H1 (cell line): ENCODE measurements around the gene SLC16A9.
"Not testable (repeated sequence)": the region's sequence is repeated elsewhere in the genome, so short reads cannot be mapped to it uniquely, and the experiment has no call there.

Source experiments
- CHD1 ChIP-seq: IDR thresholded peaks from 2 replicates; pipeline ENCODE4 v1.6.1; 2012; ENCODE audit warnings: low read depth, low read length, improper control_type of control experiment
- CREB1 ChIP-seq: IDR thresholded peaks from 2 replicates; pipeline ENCODE4 v1.6.1; 2012; ENCODE audit warnings: inconsistent platforms
- TCF12 ChIP-seq: IDR thresholded peaks from 2 replicates; pipeline ENCODE4 v1.6.1; 2011; ENCODE audit warnings: low read depth, mild to moderate bottlenecking, low read length
- TF ChIP-seq, protein P1 (sequence below): IDR thresholded peaks from 2 replicates; pipeline ENCODE4 v1.6.1; 2011; ENCODE audit warnings: low read depth, mild to moderate bottlenecking, low read length; ENCODE audit not compliant: insufficient read depth
- TF ChIP-seq, protein P2 (sequence below), 3 experiments: IDR thresholded peaks; 1 replicate in 2 of 3; 2 replicates in 1 of 3; pipeline versions ENCODE4 v1.5.1 to v1.6.1; 2011; ENCODE audit warnings: low read length in 3 of 3, mild to moderate bottlenecking in 3 of 3, inconsistent platforms in 2 of 3, low read depth in 1 of 3, moderate library complexity in 1 of 3; ENCODE audit not compliant: insufficient read depth in 1 of 3; ENCODE audit errors: control extremely low read depth in 1 of 3
- TF ChIP-seq, protein P3 (sequence below): IDR thresholded peaks from 2 replicates; pipeline ENCODE4 v1.6.1; 2012; ENCODE audit warnings: inconsistent platforms

DNA sequence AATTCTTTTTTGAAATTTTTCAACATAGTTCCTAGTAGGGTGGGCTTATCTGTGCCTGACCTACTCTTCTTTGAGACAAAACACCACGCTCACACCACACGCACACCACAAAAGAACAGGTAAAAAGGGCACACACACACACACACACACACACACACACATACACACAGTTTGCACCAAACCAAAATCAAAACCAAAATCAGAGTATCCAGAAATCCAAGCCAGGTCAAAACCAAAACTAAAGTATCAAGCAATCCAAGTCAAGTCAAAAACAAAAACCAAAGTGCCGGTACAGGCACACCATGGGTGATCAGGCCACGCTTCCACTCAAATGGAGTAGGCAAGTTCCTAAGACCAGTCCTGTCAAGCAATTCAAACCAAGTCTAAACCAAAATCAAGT is 23.2 kb upstream of the SLC16A9 start:
- TF ChIP-seq, protein P1, sequence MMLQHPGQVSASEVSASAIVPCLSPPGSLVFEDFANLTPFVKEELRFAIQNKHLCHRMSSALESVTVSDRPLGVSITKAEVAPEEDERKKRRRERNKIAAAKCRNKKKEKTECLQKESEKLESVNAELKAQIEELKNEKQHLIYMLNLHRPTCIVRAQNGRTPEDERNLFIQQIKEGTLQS: not testable (repeated sequence)
- TF ChIP-seq, protein P2, sequence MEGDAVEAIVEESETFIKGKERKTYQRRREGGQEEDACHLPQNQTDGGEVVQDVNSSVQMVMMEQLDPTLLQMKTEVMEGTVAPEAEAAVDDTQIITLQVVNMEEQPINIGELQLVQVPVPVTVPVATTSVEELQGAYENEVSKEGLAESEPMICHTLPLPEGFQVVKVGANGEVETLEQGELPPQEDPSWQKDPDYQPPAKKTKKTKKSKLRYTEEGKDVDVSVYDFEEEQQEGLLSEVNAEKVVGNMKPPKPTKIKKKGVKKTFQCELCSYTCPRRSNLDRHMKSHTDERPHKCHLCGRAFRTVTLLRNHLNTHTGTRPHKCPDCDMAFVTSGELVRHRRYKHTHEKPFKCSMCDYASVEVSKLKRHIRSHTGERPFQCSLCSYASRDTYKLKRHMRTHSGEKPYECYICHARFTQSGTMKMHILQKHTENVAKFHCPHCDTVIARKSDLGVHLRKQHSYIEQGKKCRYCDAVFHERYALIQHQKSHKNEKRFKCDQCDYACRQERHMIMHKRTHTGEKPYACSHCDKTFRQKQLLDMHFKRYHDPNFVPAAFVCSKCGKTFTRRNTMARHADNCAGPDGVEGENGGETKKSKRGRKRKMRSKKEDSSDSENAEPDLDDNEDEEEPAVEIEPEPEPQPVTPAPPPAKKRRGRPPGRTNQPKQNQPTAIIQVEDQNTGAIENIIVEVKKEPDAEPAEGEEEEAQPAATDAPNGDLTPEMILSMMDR (IDR thresholded peaks at IDR 0.05; ENCODE audit: control extremely low read depth in 1 of 3, insufficient read depth in 1 of 3, low read depth in 1 of 3, low read length in 3 of 3): not testable (repeated sequence)
- TF ChIP-seq, protein P3, sequence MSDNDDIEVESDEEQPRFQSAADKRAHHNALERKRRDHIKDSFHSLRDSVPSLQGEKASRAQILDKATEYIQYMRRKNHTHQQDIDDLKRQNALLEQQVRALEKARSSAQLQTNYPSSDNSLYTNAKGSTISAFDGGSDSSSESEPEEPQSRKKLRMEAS: not testable (repeated sequence)
- TF ChIP-seq CHD1, TCF12, CREB1: not testable (repeated sequence)
